ENCODE data around the gene MARK3. TPM values are rescaled to one million over a fixed set of nuclear protein-coding genes. Genes with fewer than 3 reads are reported as not detected.

Gene MARK3
- total and polyA plus RNA-seq, 2 of the 13 experiments (the other 11 are each of a cell fraction or from before 2014, with no cell fraction given): 47.7 to 56.6 TPM

DNA sequence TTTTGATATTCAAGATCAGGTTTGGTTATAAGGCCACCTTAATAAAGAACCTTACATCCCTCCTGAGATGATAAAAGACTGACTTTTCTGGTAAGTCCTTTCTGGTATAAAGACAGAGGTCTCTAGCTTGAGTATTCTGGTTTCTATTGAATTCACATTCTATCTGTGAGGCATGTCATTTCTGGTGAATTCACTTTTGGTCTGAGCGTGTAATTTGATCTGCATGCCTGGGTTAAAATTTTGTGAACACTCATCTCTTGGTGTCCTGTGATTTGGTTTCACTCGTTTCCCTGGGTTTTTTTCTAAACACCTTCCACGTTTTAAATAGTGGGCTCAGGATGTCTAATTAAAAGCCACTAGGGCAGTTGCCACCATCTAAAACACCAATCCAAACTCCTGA is 38.9 kb upstream of the MARK3 start:
- Histone ChIP-seq H3K4me2 (ENCODE audit: low read depth, low read length) (peak overlapping the region; percentile 70; the same call in 1 of the 2 replicates), H2AFZ (ENCODE audit: low read length) (no peak overlapping the region), H3K9me3 (ENCODE audit: low read length) (no peaks in the 10 kb centered on the region), H3K27ac (ENCODE audit: extremely low read length, insufficient read depth, low read length) (no peak overlapping the region), H4K20me1 (ENCODE audit: insufficient read depth, low read length) (peaks cover 5% of the 10 kb centered on the region; the same call in 1 of the 2 replicates), H3K9ac (ENCODE audit: insufficient read depth, low read depth, low read length) (no peak overlapping the region), H3K4me1 (ENCODE audit: insufficient read depth, low read length) (peaks cover 38% of the 10 kb centered on the region), H3K4me3 (replicated peaks in 1 of 3; ENCODE audit: insufficient read depth in 1 of 3, low read depth in 2 of 3, low read length in 3 of 3) (no peak overlapping the region), H3K79me2 (ENCODE audit: insufficient read depth, low read length) (no peaks in the 10 kb centered on the region), H3K36me3 (replicated peaks in 1 of 2; ENCODE audit: control insufficient read depth in 1 of 2, insufficient read depth in 2 of 2, low read length in 2 of 2) (peaks cover 3 to 20% of the 10 kb centered on the region in 2 experiments; a peak in 4 of 5 replicates), H3K27me3 (ENCODE audit: control insufficient read depth in 1 of 2, insufficient read depth in 2 of 2, low read length in 2 of 2) (no peaks in the 10 kb centered on the region)
- TF ChIP-seq ELF1 (CRISPR knock-in tag; IDR thresholded peaks at IDR 0.05) (no peak), SIX1 (CRISPR knock-in tag; IDR thresholded peaks at IDR 0.05; ENCODE audit: borderline replicate concordance) (0 out of 2 replicates have a peak, but pooled peaks have one; percentile 24), POLR2A (IDR thresholded peaks at IDR 0.05; ENCODE audit: insufficient read depth in 1 of 2, low read depth in 2 of 2, low read length in 2 of 2) (peak in 1 of 2 experiments; percentile 11; a peak in 1 of 4 replicates), SKI (IDR thresholded peaks at IDR 0.05; ENCODE audit: partially characterized antibody) (no peak), DNMT3B (CRISPR knock-in tag; conservative IDR thresholded peaks at IDR 0.05) (no peak)
- TF ChIP-seq, protein P1, sequence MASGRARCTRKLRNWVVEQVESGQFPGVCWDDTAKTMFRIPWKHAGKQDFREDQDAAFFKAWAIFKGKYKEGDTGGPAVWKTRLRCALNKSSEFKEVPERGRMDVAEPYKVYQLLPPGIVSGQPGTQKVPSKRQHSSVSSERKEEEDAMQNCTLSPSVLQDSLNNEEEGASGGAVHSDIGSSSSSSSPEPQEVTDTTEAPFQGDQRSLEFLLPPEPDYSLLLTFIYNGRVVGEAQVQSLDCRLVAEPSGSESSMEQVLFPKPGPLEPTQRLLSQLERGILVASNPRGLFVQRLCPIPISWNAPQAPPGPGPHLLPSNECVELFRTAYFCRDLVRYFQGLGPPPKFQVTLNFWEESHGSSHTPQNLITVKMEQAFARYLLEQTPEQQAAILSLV (CRISPR knock-in tag; IDR thresholded peaks at IDR 0.05; ENCODE audit: borderline replicate concordance): no peak
- TF ChIP-seq, protein P2, sequence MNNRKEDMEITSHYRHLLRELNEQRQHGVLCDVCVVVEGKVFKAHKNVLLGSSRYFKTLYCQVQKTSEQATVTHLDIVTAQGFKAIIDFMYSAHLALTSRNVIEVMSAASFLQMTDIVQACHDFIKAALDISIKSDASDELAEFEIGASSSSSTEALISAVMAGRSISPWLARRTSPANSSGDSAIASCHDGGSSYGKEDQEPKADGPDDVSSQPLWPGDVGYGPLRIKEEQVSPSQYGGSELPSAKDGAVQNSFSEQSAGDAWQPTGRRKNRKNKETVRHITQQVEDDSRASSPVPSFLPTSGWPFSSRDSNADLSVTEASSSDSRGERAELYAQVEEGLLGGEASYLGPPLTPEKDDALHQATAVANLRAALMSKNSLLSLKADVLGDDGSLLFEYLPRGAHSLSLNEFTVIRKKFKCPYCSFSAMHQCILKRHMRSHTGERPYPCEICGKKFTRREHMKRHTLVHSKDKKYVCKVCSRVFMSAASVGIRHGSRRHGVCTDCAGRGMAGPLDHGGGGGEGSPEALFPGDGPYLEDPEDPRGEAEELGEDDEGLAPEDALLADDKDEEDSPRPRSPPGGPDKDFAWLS (CRISPR knock-in tag; IDR thresholded peaks at IDR 0.05; ENCODE audit: borderline replicate concordance): no peak
- ChIA-PET CTCF (ENCODE audit: low intra/inter-chr PET ratio, low total read pairs) (no interaction called here), POLR2A (interaction anchor here (0.6 to 5.8 kb wide), 6 partner anchors 10 to 213 kb away, joined by 3 to 87 read pairs (median 14); partner anchors contain the start of gene EIF5)
- ATAC-seq: no peak
- intact Hi-C loops (cut with micrococcal nuclease; ENCODE audit: unreplicated experiment): loop anchor here (5.0 kb wide), 1 partner anchor 41 kb away; the partner anchor contains the start of gene MARK3
- in situ Hi-C loops (cut with HindIII; ENCODE audit: extremely low pct_ligation_motif_present, low pct_unique_long_range_greater_than_20kb): no loop called here
- no peak for FAIRE-seq
- DNase-seq (ENCODE audit: low spot score): no peak
- WGBS (ENCODE audit: low lambda C conversion rate): 24% methylated on average over 3 of the region's 3 CpGs
- no TSS peak for BruUV-seq (replicated peaks)
